ENCODE results near the gene MSN.
"Not testable (repeated sequence)": the region's sequence is repeated elsewhere in the genome, so short reads cannot be mapped to it uniquely, and the experiment has no call there.

The MSN gene

GRCh38 chrX:65720381-65720964 lies 53.0 kb downstream of the MSN start:
- no peak for DNase-seq

- DNase-seq, result peak; percentile 52
These were observed 56.3 kb downstream of the MSN start for GRCh38 chrX:65723706-65724105.

GRCh38 chrX:65726715-65727114 lies 59.3 kb downstream of the MSN start:
- DNase-seq, result no peak

- no peak for DNase-seq
These were observed 64.3 kb downstream of the MSN start for GRCh38 chrX:65731684-65732289.

GRCh38 chrX:65740909-65741308 lies 73.5 kb downstream of the MSN start:
- DNase-seq, result no peak

GRCh38 chrX:65741823-65742222 lies 74.4 kb downstream of the MSN start:
- DNase-seq, result no peak

GRCh38 chrX:65744965-65745364 lies 77.5 kb downstream of the MSN start:
- DNase-seq, result no peak

- DNase-seq, result no peak
These were observed 78.0 kb downstream of the MSN start for GRCh38 chrX:65745427-65745826.

- DNase-seq, result no peak
These were observed 78.5 kb downstream of the MSN start for GRCh38 chrX:65745992-65746391.

GRCh38 chrX:65750674-65751469 lies 83.4 kb downstream of the MSN start:
- DNase-seq, result peak; percentile 51

GRCh38 chrX:65751519-65751918 lies 84.1 kb downstream of the MSN start:
- no peak for DNase-seq

- DNase-seq, result no peak
These were observed 84.8 kb downstream of the MSN start for GRCh38 chrX:65752294-65752693.

GRCh38 chrX:65755786-65756185 lies 88.3 kb downstream of the MSN start:
- DNase-seq, result no peak

GRCh38 chrX:65757943-65758342 lies 90.5 kb downstream of the MSN start:
- DNase-seq, result no peak

- DNase-seq, result no peak
These were observed 91.1 kb downstream of the MSN start for GRCh38 chrX:65758505-65758904.

GRCh38 chrX:65759525-65759924 lies 92.1 kb downstream of the MSN start:
- not testable (repeated sequence) for DNase-seq

GRCh38 chrX:65769564-65770292 lies 102.3 kb downstream of the MSN start:
- DNase-seq, result no peak

GRCh38 chrX:65772842-65773241 lies 105.4 kb downstream of the MSN start:
- DNase-seq, result no peak

- no peak for DNase-seq
These were observed 114.4 kb downstream of the MSN start for GRCh38 chrX:65781845-65782244.

GRCh38 chrX:65783746-65784145 lies 116.3 kb downstream of the MSN start:
- no peak for DNase-seq
